DOHH2 (cell line): ENCODE data around the gene SSBP2.
A peak's percentile ranks its signal among the peaks of the same experiment; 100 is the strongest.

Experiments used
- H3F3A ChIP-seq: fragments of 200-600 bp; sonication (generic), shearing (Covaris generic); 2 replicates; pipeline ENCODE4 v1.6.0; 2016; ENCODE audit warnings: antibody characterized with exemption, mild to moderate bottlenecking; ENCODE audit not compliant: control insufficient read depth, insufficient read depth
- H3K27ac ChIP-seq: fragments of 200-600 bp; sonication (generic); 2 replicates; pipeline ENCODE4 v1.5.1; 2014; ENCODE audit warnings: low read depth, mild to moderate bottlenecking, low read length, moderate library complexity
- H3K27me3 ChIP-seq: fragments of 200-600 bp; sonication (generic); 2 replicates; pipeline ENCODE4 v1.6.1; 2014; ENCODE audit warnings: mild to moderate bottlenecking, low read length, mixed read lengths; ENCODE audit not compliant: control insufficient read depth
- H3K36me3 ChIP-seq: fragments of 200-600 bp; sonication (generic); 2 replicates; pipeline ENCODE4 v1.6.1; 2014; ENCODE audit warnings: mild to moderate bottlenecking, low read length, moderate library complexity, mixed read lengths; ENCODE audit not compliant: control insufficient read depth
- H3K4me1 ChIP-seq: fragments of 200-600 bp; sonication (generic); 2 replicates; pipeline ENCODE4 v1.6.1; 2014; ENCODE audit warnings: mild to moderate bottlenecking, low read length, mixed read lengths; ENCODE audit not compliant: control insufficient read depth
- H3K4me2 ChIP-seq: fragments of 200-600 bp; sonication (generic); 2 replicates; pipeline ENCODE4 v1.6.0; 2014; ENCODE audit warnings: mild to moderate bottlenecking, low read length, moderate library complexity
- H3K4me3 ChIP-seq: fragments of 200-600 bp; sonication (generic); 2 replicates; pipeline ENCODE4 v1.5.1; 2014; ENCODE audit warnings: mild to moderate bottlenecking, low read length, mixed read lengths
- H3K79me2 ChIP-seq: fragments of 200-600 bp; sonication (generic); 2 replicates; pipeline ENCODE4 v1.6.1; 2014; ENCODE audit warnings: mild to moderate bottlenecking, low read length, mixed read lengths; ENCODE audit not compliant: control insufficient read depth
- H3K9me2 ChIP-seq: fragments of 200-600 bp; sonication (generic); replicated peaks from 2 replicates; pipeline ENCODE4 v1.6.1; 2014; ENCODE audit warnings: mild to moderate bottlenecking, low read length, mixed read lengths; ENCODE audit not compliant: control insufficient read depth
- H3K9me3 ChIP-seq: fragments of 200-600 bp; sonication (generic); 2 replicates; pipeline ENCODE4 v1.6.1; 2014; ENCODE audit warnings: antibody characterized with exemption, low read length, mixed read lengths; ENCODE audit not compliant: control insufficient read depth, insufficient read depth
- H4K20me1 ChIP-seq: fragments of 200-600 bp; sonication (generic); 2 replicates; pipeline ENCODE4 v1.6.0; 2014; ENCODE audit warnings: low read depth, mild to moderate bottlenecking, antibody characterized with exemption, low read length, moderate library complexity; ENCODE audit not compliant: control insufficient read depth, insufficient read depth
- EZH2phosphoT487 ChIP-seq: fragments of 200-600 bp; sonication (generic); IDR thresholded peaks from 2 replicates; pipeline ENCODE4 v1.6.1; 2017; ENCODE audit warnings: borderline replicate concordance, mild to moderate bottlenecking, antibody characterized with exemption, low read length, moderate library complexity, mixed read lengths
- TF ChIP-seq, protein P1 (sequence below): fragments of 200-600 bp; sonication (generic); IDR thresholded peaks from one replicate; pipeline ENCODE4 v1.5.1; 2014; ENCODE audit warnings: antibody characterized with exemption, mild to moderate bottlenecking, low read depth, low read length; ENCODE audit not compliant: poor library complexity, severe bottlenecking

The SSBP2 gene

DNA sequence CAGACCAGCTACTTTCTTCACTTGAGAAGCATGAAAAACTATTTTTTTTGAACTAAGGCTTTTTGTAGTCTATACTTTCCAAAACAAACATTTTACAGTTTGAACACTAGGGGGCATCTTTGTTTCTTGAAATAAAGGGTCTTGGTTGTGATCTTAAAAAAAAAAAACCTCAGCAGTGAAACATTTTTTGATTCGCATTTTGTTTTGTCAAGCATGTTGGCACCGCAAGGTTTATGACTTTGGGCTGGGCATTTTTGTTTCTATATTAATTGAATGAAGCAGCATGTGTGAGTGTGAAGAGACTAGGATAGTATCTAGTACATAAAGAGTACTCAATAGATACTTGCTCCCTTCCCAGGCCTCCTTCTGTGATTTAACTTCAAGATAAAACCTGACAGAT lies 325.3 kb downstream of the SSBP2 start:
- H3K27ac ChIP-seq, result no peak overlapping the region

GRCh38 chr5:81424728-81425127 lies 326.2 kb downstream of the SSBP2 start:
- peaks cover 54% of the 10 kb centered on the region for H3K36me3 ChIP-seq
- H4K20me1 ChIP-seq, result no peaks in the 10 kb centered on the region
- H3K79me2 ChIP-seq, result no peaks in the 10 kb centered on the region
- no peak overlapping the region for H3K4me2 ChIP-seq
- H3K4me1 ChIP-seq, result peaks cover 10% of the 10 kb centered on the region
- no peak overlapping the region for H3K27ac ChIP-seq
- TF ChIP-seq, protein P1, sequence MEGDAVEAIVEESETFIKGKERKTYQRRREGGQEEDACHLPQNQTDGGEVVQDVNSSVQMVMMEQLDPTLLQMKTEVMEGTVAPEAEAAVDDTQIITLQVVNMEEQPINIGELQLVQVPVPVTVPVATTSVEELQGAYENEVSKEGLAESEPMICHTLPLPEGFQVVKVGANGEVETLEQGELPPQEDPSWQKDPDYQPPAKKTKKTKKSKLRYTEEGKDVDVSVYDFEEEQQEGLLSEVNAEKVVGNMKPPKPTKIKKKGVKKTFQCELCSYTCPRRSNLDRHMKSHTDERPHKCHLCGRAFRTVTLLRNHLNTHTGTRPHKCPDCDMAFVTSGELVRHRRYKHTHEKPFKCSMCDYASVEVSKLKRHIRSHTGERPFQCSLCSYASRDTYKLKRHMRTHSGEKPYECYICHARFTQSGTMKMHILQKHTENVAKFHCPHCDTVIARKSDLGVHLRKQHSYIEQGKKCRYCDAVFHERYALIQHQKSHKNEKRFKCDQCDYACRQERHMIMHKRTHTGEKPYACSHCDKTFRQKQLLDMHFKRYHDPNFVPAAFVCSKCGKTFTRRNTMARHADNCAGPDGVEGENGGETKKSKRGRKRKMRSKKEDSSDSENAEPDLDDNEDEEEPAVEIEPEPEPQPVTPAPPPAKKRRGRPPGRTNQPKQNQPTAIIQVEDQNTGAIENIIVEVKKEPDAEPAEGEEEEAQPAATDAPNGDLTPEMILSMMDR, result no peak
- TF ChIP-seq EZH2phosphoT487, result no peak
- no peaks in the 10 kb centered on the region for H3K9me3 ChIP-seq
- H3K9me2 ChIP-seq, result no peaks in the 10 kb centered on the region
- peaks cover 14% of the 10 kb centered on the region; the same call in 1 of the 2 replicates for H3F3A ChIP-seq
- no peaks in the 10 kb centered on the region for H3K27me3 ChIP-seq
- no peak overlapping the region for H3K4me3 ChIP-seq

More for the DNA sequence above, 325.3 kb downstream of the SSBP2 start:
- Histone ChIP-seq H3K4me2 (0 out of 2 replicates have a peak overlapping the region, but pooled peaks have one; percentile 8), H3K4me3 (no peak overlapping the region), H3K36me3 (peaks cover 49% of the 10 kb centered on the region), H3F3A (peaks cover 16% of the 10 kb centered on the region), H3K27me3 (no peaks in the 10 kb centered on the region), H3K4me1 (peaks cover 10% of the 10 kb centered on the region), H3K9me3 (no peaks in the 10 kb centered on the region), H3K79me2 (no peaks in the 10 kb centered on the region), H3K9me2 (no peaks in the 10 kb centered on the region), H4K20me1 (no peaks in the 10 kb centered on the region)
- TF ChIP-seq, protein P1, result peak; percentile 60
- no peak for TF ChIP-seq EZH2phosphoT487

GRCh38 chr5:81422671-81423070 lies 328.2 kb downstream of the SSBP2 start:
- no peak overlapping the region for H3K27ac ChIP-seq
- H3K79me2 ChIP-seq, result no peaks in the 10 kb centered on the region

More at GRCh38 chr5:81422671-81423070, 328.2 kb downstream of the SSBP2 start:
- H3K9me3 ChIP-seq, result no peaks in the 10 kb centered on the region
- H3K4me2 ChIP-seq, result no peak overlapping the region
- no peaks in the 10 kb centered on the region for H3K9me2 ChIP-seq
- peaks cover 61% of the 10 kb centered on the region for H3K36me3 ChIP-seq
- peaks cover 10% of the 10 kb centered on the region; the same call in 1 of the 2 replicates for H3F3A ChIP-seq
- no peak overlapping the region for H3K4me3 ChIP-seq
- no peaks in the 10 kb centered on the region for H4K20me1 ChIP-seq
- TF ChIP-seq EZH2phosphoT487, result no peak
- TF ChIP-seq, protein P1, result no peak
- H3K27me3 ChIP-seq, result no peaks in the 10 kb centered on the region
- H3K4me1 ChIP-seq, result peaks cover 10% of the 10 kb centered on the region
